ENCODE data around the gene CR1.
"Not testable (repeated sequence)": the region's sequence is repeated elsewhere in the genome, so short reads cannot be mapped to it uniquely, and the experiment has no call there.

Gene CR1

GRCh38 chr1:207594095-207594494 is 98.1 kb downstream of the CR1 start:
- not testable (repeated sequence) for DNase-seq

- DNase-seq, result no peak
Observed at GRCh38 chr1:207603777-207604176, 107.8 kb downstream of the CR1 start.

GRCh38 chr1:207605444-207606361 is 109.7 kb downstream of the CR1 start:
- no peak for DNase-seq

GRCh38 chr1:207606362-207606755 is 110.4 kb downstream of the CR1 start:
- no peak for DNase-seq

GRCh38 chr1:207612762-207613161 is 116.8 kb downstream of the CR1 start:
- DNase-seq, result no peak

GRCh38 chr1:207619871-207620542 is 124.0 kb downstream of the CR1 start:
- DNase-seq, result no peak

GRCh38 chr1:207620543-207620893 is 124.6 kb downstream of the CR1 start:
- DNase-seq, result no peak

- DNase-seq, result not testable (repeated sequence)
Observed at GRCh38 chr1:207625504-207626071, 129.6 kb downstream of the CR1 start.

GRCh38 chr1:207626972-207627337 is 131.0 kb downstream of the CR1 start:
- DNase-seq, result no peak

- no peak for DNase-seq
Observed at GRCh38 chr1:207627496-207627895, 131.5 kb downstream of the CR1 start.

GRCh38 chr1:207628776-207629175 is 132.8 kb downstream of the CR1 start:
- no peak for DNase-seq

- no peak for DNase-seq
Observed at GRCh38 chr1:207631137-207631536, 135.2 kb downstream of the CR1 start.

GRCh38 chr1:207633226-207633625 is 137.3 kb downstream of the CR1 start:
- no peak for DNase-seq

GRCh38 chr1:207633699-207634289 is 137.8 kb downstream of the CR1 start:
- not testable (repeated sequence) for DNase-seq

- DNase-seq, result not testable (repeated sequence)
Observed at GRCh38 chr1:207634293-207634692, 138.3 kb downstream of the CR1 start.

- DNase-seq, result not testable (repeated sequence)
Observed at GRCh38 chr1:207635569-207636186, 139.7 kb downstream of the CR1 start.

- DNase-seq, result not testable (repeated sequence)
Observed at GRCh38 chr1:207638487-207639145, 142.7 kb downstream of the CR1 start.

- not testable (repeated sequence) for DNase-seq
Observed at GRCh38 chr1:207639362-207639761, 143.4 kb downstream of the CR1 start.

GRCh38 chr1:207644166-207644851 is 148.4 kb downstream of the CR1 start:
- DNase-seq, result no peak

GRCh38 chr1:207644852-207645634 is 149.1 kb downstream of the CR1 start, which contains the start of gene CR1L:
CR1L (plus strand) TSS chr1:207645133; CDS start chr1:207645234, 101 bp downstream.
- peak; percentile 77 for DNase-seq

GRCh38 chr1:207645635-207646081 is 149.7 kb downstream of the CR1 start:
- DNase-seq, result no peak

All from activated naive CD4-positive, alpha-beta T cell treated with Interleukin-2 at 50 U/mL for 16 hours (primary cell).